ENCODE measurements around the gene RAB4B. TPM values are rescaled to one million over a fixed set of nuclear protein-coding genes. Genes with fewer than 3 reads are reported as not detected.
A peak's percentile ranks its signal among the peaks of the same experiment; 100 is the strongest.

The RAB4B gene
- total and polyA plus RNA-seq, 2 of the 13 experiments (the other 11 are each of a cell fraction or from before 2014, with no cell fraction given): 3.3 to 5.4 TPM

DNA sequence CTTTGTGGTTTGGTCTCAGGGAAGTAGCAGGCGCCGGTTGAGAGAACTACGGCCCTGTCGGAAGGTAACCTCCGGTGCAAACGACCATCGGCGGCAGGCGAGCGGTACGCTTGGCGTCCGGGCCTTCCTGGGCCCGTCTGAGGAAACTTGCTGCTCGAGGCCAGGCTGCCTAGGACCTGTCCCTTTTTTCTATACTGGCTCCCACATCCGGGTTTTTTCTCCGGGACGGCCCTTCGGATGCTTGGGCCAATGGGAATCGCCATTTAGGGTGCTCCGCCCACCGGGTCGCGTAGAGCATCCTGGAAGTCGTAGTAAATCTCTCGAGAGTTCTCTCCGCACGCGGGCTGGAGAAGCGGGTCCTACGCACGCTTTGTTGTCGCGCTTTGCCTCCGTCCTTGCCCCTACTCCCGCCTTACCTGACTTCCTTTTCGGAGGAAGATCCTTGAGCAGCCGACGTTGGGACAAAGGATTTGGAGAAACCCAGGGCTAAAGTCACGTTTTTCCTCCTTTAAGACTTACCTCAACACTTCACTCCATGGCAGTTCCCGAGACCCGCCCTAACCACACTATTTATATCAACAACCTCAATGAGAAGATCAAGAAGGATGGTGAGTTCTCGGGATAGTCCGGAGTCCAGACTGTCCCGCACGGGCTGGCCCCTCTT lies 27.0 kb upstream of the RAB4B start, which contains the start of gene SNRPA (continued):
- TF ChIP-seq, protein P1, sequence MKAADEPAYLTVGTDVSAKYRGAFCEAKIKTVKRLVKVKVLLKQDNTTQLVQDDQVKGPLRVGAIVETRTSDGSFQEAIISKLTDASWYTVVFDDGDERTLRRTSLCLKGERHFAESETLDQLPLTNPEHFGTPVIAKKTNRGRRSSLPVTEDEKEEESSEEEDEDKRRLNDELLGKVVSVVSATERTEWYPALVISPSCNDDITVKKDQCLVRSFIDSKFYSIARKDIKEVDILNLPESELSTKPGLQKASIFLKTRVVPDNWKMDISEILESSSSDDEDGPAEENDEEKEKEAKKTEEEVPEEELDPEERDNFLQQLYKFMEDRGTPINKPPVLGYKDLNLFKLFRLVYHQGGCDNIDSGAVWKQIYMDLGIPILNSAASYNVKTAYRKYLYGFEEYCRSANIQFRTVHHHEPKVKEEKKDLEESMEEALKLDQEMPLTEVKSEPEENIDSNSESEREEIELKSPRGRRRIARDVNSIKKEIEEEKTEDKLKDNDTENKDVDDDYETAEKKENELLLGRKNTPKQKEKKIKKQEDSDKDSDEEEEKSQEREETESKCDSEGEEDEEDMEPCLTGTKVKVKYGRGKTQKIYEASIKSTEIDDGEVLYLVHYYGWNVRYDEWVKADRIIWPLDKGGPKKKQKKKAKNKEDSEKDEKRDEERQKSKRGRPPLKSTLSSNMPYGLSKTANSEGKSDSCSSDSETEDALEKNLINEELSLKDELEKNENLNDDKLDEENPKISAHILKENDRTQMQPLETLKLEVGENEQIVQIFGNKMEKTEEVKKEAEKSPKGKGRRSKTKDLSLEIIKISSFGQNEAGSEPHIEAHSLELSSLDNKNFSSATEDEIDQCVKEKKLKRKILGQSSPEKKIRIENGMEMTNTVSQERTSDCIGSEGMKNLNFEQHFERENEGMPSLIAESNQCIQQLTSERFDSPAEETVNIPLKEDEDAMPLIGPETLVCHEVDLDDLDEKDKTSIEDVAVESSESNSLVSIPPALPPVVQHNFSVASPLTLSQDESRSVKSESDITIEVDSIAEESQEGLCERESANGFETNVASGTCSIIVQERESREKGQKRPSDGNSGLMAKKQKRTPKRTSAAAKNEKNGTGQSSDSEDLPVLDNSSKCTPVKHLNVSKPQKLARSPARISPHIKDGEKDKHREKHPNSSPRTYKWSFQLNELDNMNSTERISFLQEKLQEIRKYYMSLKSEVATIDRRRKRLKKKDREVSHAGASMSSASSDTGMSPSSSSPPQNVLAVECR (CRISPR knock-in tag; IDR thresholded peaks at IDR 0.05; ENCODE audit: borderline replicate concordance): peak; percentile 64
- TF ChIP-seq, protein P2, sequence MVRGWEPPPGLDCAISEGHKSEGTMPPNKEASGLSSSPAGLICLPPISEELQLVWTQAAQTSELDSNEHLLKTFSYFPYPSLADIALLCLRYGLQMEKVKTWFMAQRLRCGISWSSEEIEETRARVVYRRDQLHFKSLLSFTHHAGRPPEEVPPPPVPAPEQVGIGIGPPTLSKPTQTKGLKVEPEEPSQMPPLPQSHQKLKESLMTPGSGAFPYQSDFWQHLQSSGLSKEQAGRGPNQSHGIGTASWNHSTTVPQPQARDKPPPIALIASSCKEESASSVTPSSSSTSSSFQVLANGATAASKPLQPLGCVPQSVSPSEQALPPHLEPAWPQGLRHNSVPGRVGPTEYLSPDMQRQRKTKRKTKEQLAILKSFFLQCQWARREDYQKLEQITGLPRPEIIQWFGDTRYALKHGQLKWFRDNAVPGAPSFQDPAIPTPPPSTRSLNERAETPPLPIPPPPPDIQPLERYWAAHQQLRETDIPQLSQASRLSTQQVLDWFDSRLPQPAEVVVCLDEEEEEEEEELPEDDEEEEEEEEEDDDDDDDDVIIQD (CRISPR knock-in tag; IDR thresholded peaks at IDR 0.05; ENCODE audit: low read depth): no peak
- TF ChIP-seq SMYD3 (CRISPR knock-in tag; IDR thresholded peaks at IDR 0.05): no peak
- TF ChIP-seq SRF (IDR thresholded peaks at IDR 0.05; ENCODE audit: low read depth, low read length): no peak
- TF ChIP-seq NFE2 (CRISPR knock-in tag; IDR thresholded peaks at IDR 0.05): 0 out of 2 replicates have a peak, but pooled peaks have one; percentile 10
- TF ChIP-seq, protein P3, sequence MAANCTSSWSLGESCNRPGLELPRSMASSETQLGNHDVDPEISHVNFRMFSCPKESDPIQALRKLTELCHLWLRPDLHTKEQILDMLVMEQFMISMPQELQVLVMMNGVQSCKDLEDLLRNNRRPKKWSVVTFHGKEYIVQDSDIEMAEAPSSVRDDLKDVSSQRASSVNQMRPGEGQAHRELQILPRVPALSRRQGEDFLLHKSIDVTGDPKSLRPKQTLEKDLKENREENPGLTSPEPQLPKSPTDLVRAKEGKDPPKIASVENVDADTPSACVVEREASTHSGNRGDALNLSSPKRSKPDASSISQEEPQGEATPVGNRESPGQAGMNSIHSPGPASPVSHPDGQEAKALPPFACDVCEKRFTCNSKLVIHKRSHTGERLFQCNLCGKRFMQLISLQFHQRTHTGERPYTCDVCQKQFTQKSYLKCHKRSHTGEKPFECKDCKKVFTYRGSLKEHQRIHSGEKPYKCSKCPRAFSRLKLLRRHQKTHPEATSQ (CRISPR knock-in tag; IDR thresholded peaks at IDR 0.05; ENCODE audit: borderline replicate concordance): 0 out of 2 replicates have a peak, but pooled peaks have one; percentile 47
- TF ChIP-seq, protein P4, sequence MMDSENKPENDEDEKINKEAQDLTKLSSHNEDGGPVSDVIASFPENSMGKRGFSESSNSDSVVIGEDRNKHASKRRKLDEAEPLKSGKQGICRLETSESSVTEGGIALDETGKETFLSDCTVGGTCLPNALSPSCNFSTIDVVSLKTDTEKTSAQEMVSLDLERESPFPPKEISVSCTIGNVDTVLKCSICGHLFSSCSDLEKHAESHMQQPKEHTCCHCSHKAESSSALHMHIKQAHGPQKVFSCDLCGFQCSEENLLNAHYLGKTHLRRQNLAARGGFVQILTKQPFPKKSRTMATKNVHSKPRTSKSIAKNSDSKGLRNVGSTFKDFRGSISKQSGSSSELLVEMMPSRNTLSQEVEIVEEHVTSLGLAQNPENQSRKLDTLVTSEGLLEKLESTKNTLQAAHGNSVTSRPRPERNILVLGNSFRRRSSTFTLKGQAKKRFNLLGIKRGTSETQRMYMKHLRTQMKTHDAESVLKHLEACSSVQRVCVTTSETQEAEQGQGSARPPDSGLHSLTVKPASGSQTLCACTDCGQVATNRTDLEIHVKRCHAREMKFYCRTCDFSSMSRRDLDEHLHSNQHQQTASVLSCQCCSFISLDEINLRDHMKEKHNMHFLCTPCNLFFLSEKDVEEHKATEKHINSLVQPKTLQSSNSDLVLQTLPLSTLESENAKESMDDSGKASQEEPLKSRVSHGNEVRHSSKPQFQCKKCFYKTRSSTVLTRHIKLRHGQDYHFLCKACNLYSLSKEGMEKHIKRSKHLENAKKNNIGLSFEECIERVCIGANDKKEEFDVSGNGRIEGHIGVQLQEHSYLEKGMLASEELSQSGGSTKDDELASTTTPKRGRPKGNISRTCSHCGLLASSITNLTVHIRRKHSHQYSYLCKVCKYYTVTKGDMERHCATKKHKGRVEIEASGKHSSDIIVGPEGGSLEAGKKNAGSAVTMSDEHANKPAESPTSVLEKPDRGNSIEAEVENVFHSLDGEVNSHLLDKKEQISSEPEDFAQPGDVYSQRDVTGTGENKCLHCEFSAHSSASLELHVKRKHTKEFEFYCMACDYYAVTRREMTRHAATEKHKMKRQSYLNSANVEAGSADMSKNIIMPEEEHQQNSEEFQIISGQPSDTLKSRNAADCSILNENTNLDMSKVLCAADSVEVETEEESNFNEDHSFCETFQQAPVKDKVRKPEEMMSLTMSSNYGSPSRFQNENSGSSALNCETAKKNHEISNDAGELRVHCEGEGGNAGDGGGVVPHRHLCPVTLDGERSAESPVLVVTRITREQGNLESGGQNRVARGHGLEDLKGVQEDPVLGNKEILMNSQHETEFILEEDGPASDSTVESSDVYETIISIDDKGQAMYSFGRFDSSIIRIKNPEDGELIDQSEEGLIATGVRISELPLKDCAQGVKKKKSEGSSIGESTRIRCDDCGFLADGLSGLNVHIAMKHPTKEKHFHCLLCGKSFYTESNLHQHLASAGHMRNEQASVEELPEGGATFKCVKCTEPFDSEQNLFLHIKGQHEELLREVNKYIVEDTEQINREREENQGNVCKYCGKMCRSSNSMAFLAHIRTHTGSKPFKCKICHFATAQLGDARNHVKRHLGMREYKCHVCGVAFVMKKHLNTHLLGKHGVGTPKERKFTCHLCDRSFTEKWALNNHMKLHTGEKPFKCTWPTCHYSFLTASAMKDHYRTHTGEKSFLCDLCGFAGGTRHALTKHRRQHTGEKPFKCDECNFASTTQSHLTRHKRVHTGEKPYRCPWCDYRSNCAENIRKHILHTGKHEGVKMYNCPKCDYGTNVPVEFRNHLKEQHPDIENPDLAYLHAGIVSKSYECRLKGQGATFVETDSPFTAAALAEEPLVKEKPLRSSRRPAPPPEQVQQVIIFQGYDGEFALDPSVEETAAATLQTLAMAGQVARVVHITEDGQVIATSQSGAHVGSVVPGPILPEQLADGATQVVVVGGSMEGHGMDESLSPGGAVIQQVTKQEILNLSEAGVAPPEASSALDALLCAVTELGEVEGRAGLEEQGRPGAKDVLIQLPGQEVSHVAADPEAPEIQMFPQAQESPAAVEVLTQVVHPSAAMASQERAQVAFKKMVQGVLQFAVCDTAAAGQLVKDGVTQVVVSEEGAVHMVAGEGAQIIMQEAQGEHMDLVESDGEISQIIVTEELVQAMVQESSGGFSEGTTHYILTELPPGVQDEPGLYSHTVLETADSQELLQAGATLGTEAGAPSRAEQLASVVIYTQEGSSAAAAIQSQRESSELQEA (CRISPR knock-in tag; IDR thresholded peaks at IDR 0.05; ENCODE audit: not compliant biosample characterization): no peak
- TF ChIP-seq ZNF124 (CRISPR knock-in tag; IDR thresholded peaks at IDR 0.05): 0 out of 2 replicates have a peak, but pooled peaks have one; percentile 35
- TF ChIP-seq, protein P5, sequence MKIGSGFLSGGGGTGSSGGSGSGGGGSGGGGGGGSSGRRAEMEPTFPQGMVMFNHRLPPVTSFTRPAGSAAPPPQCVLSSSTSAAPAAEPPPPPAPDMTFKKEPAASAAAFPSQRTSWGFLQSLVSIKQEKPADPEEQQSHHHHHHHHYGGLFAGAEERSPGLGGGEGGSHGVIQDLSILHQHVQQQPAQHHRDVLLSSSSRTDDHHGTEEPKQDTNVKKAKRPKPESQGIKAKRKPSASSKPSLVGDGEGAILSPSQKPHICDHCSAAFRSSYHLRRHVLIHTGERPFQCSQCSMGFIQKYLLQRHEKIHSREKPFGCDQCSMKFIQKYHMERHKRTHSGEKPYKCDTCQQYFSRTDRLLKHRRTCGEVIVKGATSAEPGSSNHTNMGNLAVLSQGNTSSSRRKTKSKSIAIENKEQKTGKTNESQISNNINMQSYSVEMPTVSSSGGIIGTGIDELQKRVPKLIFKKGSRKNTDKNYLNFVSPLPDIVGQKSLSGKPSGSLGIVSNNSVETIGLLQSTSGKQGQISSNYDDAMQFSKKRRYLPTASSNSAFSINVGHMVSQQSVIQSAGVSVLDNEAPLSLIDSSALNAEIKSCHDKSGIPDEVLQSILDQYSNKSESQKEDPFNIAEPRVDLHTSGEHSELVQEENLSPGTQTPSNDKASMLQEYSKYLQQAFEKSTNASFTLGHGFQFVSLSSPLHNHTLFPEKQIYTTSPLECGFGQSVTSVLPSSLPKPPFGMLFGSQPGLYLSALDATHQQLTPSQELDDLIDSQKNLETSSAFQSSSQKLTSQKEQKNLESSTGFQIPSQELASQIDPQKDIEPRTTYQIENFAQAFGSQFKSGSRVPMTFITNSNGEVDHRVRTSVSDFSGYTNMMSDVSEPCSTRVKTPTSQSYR (CRISPR knock-in tag; IDR thresholded peaks at IDR 0.05; ENCODE audit: borderline replicate concordance): no peak
